IMR-90 (cell line): ENCODE measurements around the gene ADGRF5. TPM values are rescaled to one million over a fixed set of nuclear protein-coding genes. Genes with fewer than 3 reads are reported as not detected.

Source experiments
- ATAC-seq: fragments of 200-7000 bp; cut with Tn5 transposase; 2 replicates; pipeline ENCODE4 v1.9.1; 2020; ENCODE audit warnings: low read depth, mild to moderate bottlenecking, moderate library complexity
- BruUV-seq: library from RNA; stranded (reverse); fragments of 400-500 nt; replicated peaks from 2 replicates; lab custom pipeline; 2021; lab: Mats Ljungman, UMichigan
- CTCF ChIA-PET: fragments of 300-600 bp; formaldehyde crosslinking; extraction: SDS; loops from one replicate; lab custom pipeline; 2021; ENCODE audit warnings: antibody characterized with exemption; lab: Yijun Ruan, JAX
- POLR2A ChIA-PET: fragments of 300-600 bp; sonication (Branson Sonifier 250); formaldehyde crosslinking; loops from one replicate; lab custom pipeline; 2022; ENCODE audit warnings: antibody characterized with exemption; ENCODE audit not compliant: unreplicated experiment; lab: Charles Lee
- DNase-seq: peaks from one replicate; pipeline ENCODE4 v3.0.0; 2013
- H2AFZ ChIP-seq: replicated peaks from 2 replicates; pipeline ENCODE3; 2013; ENCODE audit warnings: low read length, mild to moderate bottlenecking; ENCODE audit not compliant: poor library complexity
- H2AK5ac ChIP-seq: 2 replicates; pipeline ENCODE4 v1.6.1; 2013; ENCODE audit warnings: low read depth, low read length, inconsistent platforms
- H2AK9ac ChIP-seq: replicated peaks from 2 replicates; pipeline ENCODE3; 2013; ENCODE audit warnings: mild to moderate bottlenecking, low read depth, low read length, moderate library complexity; ENCODE audit not compliant: poor library complexity
- H2BK120ac ChIP-seq: 2 replicates; pipeline ENCODE4 v1.6.1; 2013; ENCODE audit warnings: low read depth, low read length, inconsistent platforms
- H2BK15ac ChIP-seq: 3 replicates; pipeline ENCODE4 v1.6.1; 2013; ENCODE audit warnings: low read depth, low read length, inconsistent platforms
- H2BK20ac ChIP-seq: 2 replicates; pipeline ENCODE4 v1.6.1; 2013; ENCODE audit warnings: low read depth, mild to moderate bottlenecking, inconsistent platforms, low read length, moderate library complexity
- H2BK5ac ChIP-seq: 2 replicates; pipeline ENCODE4 v1.6.1; 2013; ENCODE audit warnings: mild to moderate bottlenecking, low read depth, low read length, inconsistent platforms; ENCODE audit not compliant: poor library complexity, severe bottlenecking
- H3K14ac ChIP-seq: replicated peaks from 2 replicates; pipeline ENCODE4 v1.6.1; 2013; ENCODE audit warnings: low read depth, low read length, inconsistent platforms
- H3K18ac ChIP-seq: 2 replicates; pipeline ENCODE4 v1.6.1; 2013; ENCODE audit warnings: low read depth, low read length, control low read depth
- H3K23ac ChIP-seq: 2 replicates; pipeline ENCODE4 v1.6.1; 2013; ENCODE audit warnings: low read depth, low read length, inconsistent platforms
- H3K27ac ChIP-seq: 2 replicates; pipeline ENCODE4 v1.5.1; 2013; ENCODE audit warnings: mild to moderate bottlenecking, control low read depth, low read length; ENCODE audit not compliant: insufficient read depth
- H3K27me3 ChIP-seq: 2 replicates; pipeline ENCODE4 v1.6.1; 2013; ENCODE audit warnings: low read length; ENCODE audit not compliant: control insufficient read depth, insufficient read depth
- H3K36me3 ChIP-seq: 2 replicates; pipeline ENCODE4 v1.6.1; 2013; ENCODE audit warnings: low read length, mixed read lengths; ENCODE audit not compliant: control insufficient read depth, insufficient read depth
- H3K4ac ChIP-seq: 2 replicates; pipeline ENCODE4 v1.6.1; 2013; ENCODE audit warnings: low read depth, low read length, inconsistent platforms
- H3K4me1 ChIP-seq: 2 replicates; pipeline ENCODE4 v1.6.1; 2013; ENCODE audit warnings: low read length, mixed read lengths; ENCODE audit not compliant: control insufficient read depth, insufficient read depth
- H3K4me2 ChIP-seq: 2 replicates; pipeline ENCODE4 v1.6.1; 2013; ENCODE audit warnings: low read depth, mild to moderate bottlenecking, control low read depth, low read length, moderate library complexity
- H3K4me3 ChIP-seq: 2 replicates; pipeline ENCODE4 v1.5.1; 2013; ENCODE audit warnings: low read depth, mild to moderate bottlenecking, control low read depth, low read length, moderate library complexity; ENCODE audit not compliant: insufficient read depth
- H3K56ac ChIP-seq: 2 replicates; pipeline ENCODE4 v1.6.1; 2013; ENCODE audit warnings: low read length, inconsistent platforms; ENCODE audit not compliant: insufficient read depth; ENCODE audit errors: extremely low read depth
- H3K79me1 ChIP-seq, 2 experiments: 2 replicates each; pipeline ENCODE4 v1.6.1; 2013; ENCODE audit warnings: low read length in 2 of 2, inconsistent platforms in 1 of 2, low read depth in 1 of 2
- H3K9ac ChIP-seq: 2 replicates; pipeline ENCODE4 v1.6.1; 2013; ENCODE audit warnings: low read depth, low read length, control low read depth
- H3K9me1 ChIP-seq: 2 replicates; pipeline ENCODE4 v1.6.1; 2013; ENCODE audit warnings: low read length, inconsistent platforms; ENCODE audit not compliant: insufficient read depth
- H3K9me3 ChIP-seq: 2 replicates; pipeline ENCODE4 v1.6.1; 2013; ENCODE audit warnings: low read length; ENCODE audit not compliant: control insufficient read depth, insufficient read depth
- H4K20me1 ChIP-seq: 2 replicates; pipeline ENCODE4 v1.6.1; 2013; ENCODE audit warnings: low read length, inconsistent platforms; ENCODE audit not compliant: insufficient read depth
- H4K5ac ChIP-seq: 2 replicates; pipeline ENCODE4 v1.6.1; 2013; ENCODE audit warnings: mild to moderate bottlenecking, low read depth, low read length, control low read depth
- H4K8ac ChIP-seq, 2 experiments: 2 replicates each; pipeline ENCODE4 v1.6.1; 2013; ENCODE audit warnings: low read depth in 2 of 2, low read length in 2 of 2, control low read depth in 1 of 2, inconsistent platforms in 1 of 2
- H4K91ac ChIP-seq: 2 replicates; pipeline ENCODE4 v1.6.1; 2013; ENCODE audit warnings: low read depth, low read length, inconsistent platforms; ENCODE audit not compliant: insufficient read depth
- BHLHE40 ChIP-seq: fragments of 150-350 bp; IDR thresholded peaks from 2 replicates; pipeline ENCODE4 v1.6.1; 2016; ENCODE audit warnings: mild to moderate bottlenecking, low read depth, low read length
- CEBPB ChIP-seq: IDR thresholded peaks from 2 replicates; pipeline ENCODE4 v1.6.1; 2012; ENCODE audit warnings: low read depth, low read length, improper control_type of control experiment
- CHD1 ChIP-seq: IDR thresholded peaks from 2 replicates; pipeline ENCODE4 v1.6.1; 2012; ENCODE audit warnings: low read depth, low read length, improper control_type of control experiment
- FOS ChIP-seq: fragments of 150-350 bp; IDR thresholded peaks from 2 replicates; pipeline ENCODE4 v1.6.1; 2016; ENCODE audit warnings: low read depth, low read length
- MAZ ChIP-seq: IDR thresholded peaks from 2 replicates; pipeline ENCODE4 v1.6.1; 2012; ENCODE audit warnings: low read depth, mild to moderate bottlenecking, low read length, improper control_type of control experiment, moderate library complexity, borderline replicate concordance
- MXI1 ChIP-seq: IDR thresholded peaks from 2 replicates; pipeline ENCODE4 v1.6.1; 2012; ENCODE audit warnings: low read depth, mild to moderate bottlenecking, low read length, moderate library complexity, borderline replicate concordance
- NFE2L2 ChIP-seq: fragments of 150-350 bp; IDR thresholded peaks from 2 replicates; pipeline ENCODE4 v1.6.1; 2016; ENCODE audit warnings: low read depth, mild to moderate bottlenecking, low read length
- POLR2A ChIP-seq: IDR thresholded peaks from 2 replicates; pipeline ENCODE4 v1.6.1; 2012; ENCODE audit warnings: mild to moderate bottlenecking, low read depth, low read length
- RAD21 ChIP-seq: IDR thresholded peaks from 2 replicates; pipeline ENCODE4 v1.6.1; 2012; ENCODE audit warnings: low read length, improper control_type of control experiment
- RCOR1 ChIP-seq: IDR thresholded peaks from 2 replicates; pipeline ENCODE4 v1.6.1; 2012; ENCODE audit warnings: mild to moderate bottlenecking, low read length, improper control_type of control experiment; ENCODE audit not compliant: insufficient replicate concordance
- RFX5 ChIP-seq: IDR thresholded peaks from 2 replicates; pipeline ENCODE4 v1.8.0; 2012; ENCODE audit warnings: low read depth, mild to moderate bottlenecking, low read length, moderate library complexity
- SMC3 ChIP-seq: fragments of 150-350 bp; IDR thresholded peaks from 2 replicates; pipeline ENCODE4 v1.6.1; 2016; ENCODE audit warnings: low read depth, mild to moderate bottlenecking, antibody characterized with exemption, low read length, moderate library complexity
- WGBS, 2 experiments: methylation state at CpG; one replicate each; pipeline versions ENCODE4 v1.1.5 to v1.1.7; 2013; ENCODE audit warnings: missing lambda C conversion rate in 2 of 2; ENCODE audit not compliant: insufficient read length in 1 of 2; ENCODE audit errors: extremely low coverage in 2 of 2; 5-methylcytosine and 5-hydroxymethylcytosine counted together
- dilution Hi-C: fragments of 300-500 bp; cut with HindIII; formaldehyde crosslinking; loops from one replicate; pipeline ENCODE4 v1.14.3; 2018; ENCODE audit warnings: low sequenced_read_pairs; ENCODE audit not compliant: unreplicated experiment
- in situ Hi-C: fragments of 300-500 bp; cut with MboI; formaldehyde crosslinking; loops from 3 replicates; pipeline ENCODE4 v1.14.3; 2019; ENCODE audit warnings: low sequenced_read_pairs, inconsistent platforms, mixed read lengths
- intact Hi-C: fragments of 100-400 bp; cut with micrococcal nuclease; formaldehyde crosslinking; loops from 2 replicates; pipeline ENCODE4 v1.10.0; 2022
- polyA plus RNA-seq, 3 experiments: library from polyadenylated mRNA; depleted of rRNA; stranded (reverse); fragments of >200 nt; gene quantifications; 2 replicates each; pipeline ENCODE4 v1.2.3, GENCODE V29; 2012; ENCODE audit warnings: low replicate concordance in 1 of 3
- total RNA-seq: library from RNA; depleted of rRNA; stranded (reverse); fragments of >200 nt; gene quantifications from 2 replicates; pipeline ENCODE4 v1.2.3, GENCODE V29; 2012
- TF ChIP-seq, protein P1 (sequence below): fragments of 150-350 bp; IDR thresholded peaks from 2 replicates; pipeline ENCODE4 v1.6.1; 2016; ENCODE audit warnings: low read depth, mild to moderate bottlenecking, low read length, moderate library complexity, borderline replicate concordance
- TF ChIP-seq, protein P2 (sequence below): fragments of 150-350 bp; IDR thresholded peaks from 2 replicates; pipeline ENCODE4 v1.6.1; 2017; ENCODE audit warnings: mild to moderate bottlenecking, antibody characterized with exemption, low read length, low read depth

The ADGRF5 gene
- total and polyA plus RNA-seq, 2 of the 4 experiments (the other 2 are of a cell fraction): not detected

DNA sequence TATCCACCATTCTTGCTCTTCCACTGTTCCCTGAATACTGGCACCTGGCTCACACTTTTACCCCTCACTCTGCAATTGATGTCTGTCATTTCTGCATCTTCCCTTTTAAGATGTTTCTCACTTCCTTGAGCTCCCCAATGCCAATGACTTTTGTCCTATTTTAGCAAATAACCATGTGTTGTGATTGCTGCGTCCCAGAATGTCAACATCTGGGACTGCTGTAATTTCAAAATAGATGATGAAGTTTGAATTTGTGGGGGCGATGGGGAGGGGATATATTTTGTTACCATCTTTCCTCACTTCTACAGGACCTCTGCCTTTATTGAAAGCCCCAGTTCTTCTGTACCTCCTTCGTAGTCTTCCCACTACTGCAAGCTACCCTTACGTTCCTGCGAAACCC lies 40.0 kb upstream of the ADGRF5 start:
- H2AK9ac ChIP-seq: no peak overlapping the region
- H3K9me3 ChIP-seq: no peaks in the 10 kb centered on the region
- ChIA-PET POLR2A (no interaction called here), CTCF (no interaction called here)
- H3K79me1 ChIP-seq: no peaks in the 10 kb centered on the region
- BruUV-seq: no TSS peak
- H3K4me1 ChIP-seq: no peaks in the 10 kb centered on the region
- no peak overlapping the region for H2BK20ac ChIP-seq
- intact Hi-C loops: no loop called here
- no peak overlapping the region for H3K4me3 ChIP-seq
- no peak for TF ChIP-seq POLR2A
- TF ChIP-seq, protein P1, sequence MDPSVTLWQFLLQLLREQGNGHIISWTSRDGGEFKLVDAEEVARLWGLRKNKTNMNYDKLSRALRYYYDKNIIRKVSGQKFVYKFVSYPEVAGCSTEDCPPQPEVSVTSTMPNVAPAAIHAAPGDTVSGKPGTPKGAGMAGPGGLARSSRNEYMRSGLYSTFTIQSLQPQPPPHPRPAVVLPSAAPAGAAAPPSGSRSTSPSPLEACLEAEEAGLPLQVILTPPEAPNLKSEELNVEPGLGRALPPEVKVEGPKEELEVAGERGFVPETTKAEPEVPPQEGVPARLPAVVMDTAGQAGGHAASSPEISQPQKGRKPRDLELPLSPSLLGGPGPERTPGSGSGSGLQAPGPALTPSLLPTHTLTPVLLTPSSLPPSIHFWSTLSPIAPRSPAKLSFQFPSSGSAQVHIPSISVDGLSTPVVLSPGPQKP: no peak
- no peak for TF ChIP-seq MAZ
- TF ChIP-seq, protein P2, sequence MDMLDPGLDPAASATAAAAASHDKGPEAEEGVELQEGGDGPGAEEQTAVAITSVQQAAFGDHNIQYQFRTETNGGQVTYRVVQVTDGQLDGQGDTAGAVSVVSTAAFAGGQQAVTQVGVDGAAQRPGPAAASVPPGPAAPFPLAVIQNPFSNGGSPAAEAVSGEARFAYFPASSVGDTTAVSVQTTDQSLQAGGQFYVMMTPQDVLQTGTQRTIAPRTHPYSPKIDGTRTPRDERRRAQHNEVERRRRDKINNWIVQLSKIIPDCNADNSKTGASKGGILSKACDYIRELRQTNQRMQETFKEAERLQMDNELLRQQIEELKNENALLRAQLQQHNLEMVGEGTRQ: no peak
- no peak for TF ChIP-seq CHD1
- no peak for TF ChIP-seq MXI1
- TF ChIP-seq BHLHE40: no peak
- TF ChIP-seq FOS: no peak
- no peak for TF ChIP-seq RAD21
- TF ChIP-seq RCOR1: no peak
- no peak for TF ChIP-seq SMC3
- TF ChIP-seq CEBPB: no peak
- TF ChIP-seq RFX5: no peak
- no peak for TF ChIP-seq NFE2L2
- H3K56ac ChIP-seq: no peak overlapping the region
- no peak overlapping the region for H2AK5ac ChIP-seq
- DNase-seq: no peak
- H3K14ac ChIP-seq: no peak overlapping the region
- dilution Hi-C loops: no loop called here
- no peak overlapping the region for H2BK5ac ChIP-seq
- no peak overlapping the region for H3K4me2 ChIP-seq
- 66% methylated on average over 3 of the region's 5 CpGs; no CpG with 5 or more reads in 1 of the 2 experiments for WGBS, 2 experiments
- H4K91ac ChIP-seq: no peak overlapping the region
- no peak overlapping the region for H2AFZ ChIP-seq
- in situ Hi-C loops: no loop called here
- H3K9me1 ChIP-seq: no peaks in the 10 kb centered on the region
- no peak overlapping the region for H4K5ac ChIP-seq
- no peak overlapping the region for H2BK15ac ChIP-seq
- no peak overlapping the region for H2BK120ac ChIP-seq
- no peak overlapping the region for H3K27ac ChIP-seq
- no peak overlapping the region for H3K18ac ChIP-seq
- H3K27me3 ChIP-seq: no peaks in the 10 kb centered on the region
- H4K8ac ChIP-seq: no peak overlapping the region
- no peak overlapping the region for H3K9ac ChIP-seq
- H3K23ac ChIP-seq: no peak overlapping the region
- H4K20me1 ChIP-seq: no peaks in the 10 kb centered on the region
- no peak for ATAC-seq
- H3K4ac ChIP-seq: no peak overlapping the region
- no peaks in the 10 kb centered on the region for H3K36me3 ChIP-seq
